Erythroblast (primary cell): ENCODE data around the gene ABCA8.

Experiments used
- GATA1 ChIP-seq: IDR thresholded peaks from 2 replicates; pipeline ENCODE4 v1.6.1; 2011; ENCODE audit warnings: low read depth, mild to moderate bottlenecking, control low read depth, low read length, moderate library complexity
- POLR2A ChIP-seq: IDR thresholded peaks from 2 replicates; pipeline ENCODE4 v1.6.1; 2011; ENCODE audit warnings: mild to moderate bottlenecking, low read length

- no peak for TF ChIP-seq POLR2A
- TF ChIP-seq GATA1: no peak
These were observed 124.0 kb downstream of the ABCA8 start for GRCh38 chr17:68831170-68831569.
